ENCODE results near the gene SERF2. TPM values are rescaled to one million over a fixed set of nuclear protein-coding genes. Genes with fewer than 3 reads are reported as not detected.

SERF2 gene
- total RNA-seq, 1 experiment from 2014 or later: 823 TPM

- BruUV-seq (replicated peaks): no TSS peak
- no peaks in the 10 kb centered on the region for H3K9me3 ChIP-seq
- H3K4me1 Mint-ChIP-seq (ENCODE audit: low read depth, unreplicated experiment): peaks cover 13% of the 10 kb centered on the region
- DNase-seq: no peak
- H3K4me3 ChIP-seq (ENCODE audit: low read depth, low read length): no peak overlapping the region
- H3K27ac Mint-ChIP-seq (ENCODE audit: unreplicated experiment): no peak overlapping the region
- intact Hi-C loops (cut with micrococcal nuclease; ENCODE audit: unreplicated experiment): no loop called here
- POLR2A ChIA-PET: interaction anchor here (0.7 kb wide), 1 partner anchor 8 kb away, joined by 3 read pairs; no protein-coding TSS in a partner anchor
- H3K9me3 Mint-ChIP-seq (ENCODE audit: unreplicated experiment): no peaks in the 10 kb centered on the region
- no peaks in the 10 kb centered on the region for H3K27me3 Mint-ChIP-seq (ENCODE audit: insufficient read depth, unreplicated experiment)
- peaks cover 4% of the 10 kb centered on the region for H3K4me1 ChIP-seq
- no peak for TF ChIP-seq CTCF (IDR thresholded peaks at IDR 0.05; ENCODE audit: insufficient read depth in 1 of 2, low read depth in 1 of 2, low read length in 1 of 2, severe bottlenecking in 1 of 2, unreplicated experiment in 1 of 2)
- H3K4me3 Mint-ChIP-seq (ENCODE audit: unreplicated experiment): peak overlapping the region; percentile 91
- no peaks in the 10 kb centered on the region for H3K36me3 ChIP-seq (ENCODE audit: control insufficient read depth, insufficient read depth, low read length)
- peaks cover 25% of the 10 kb centered on the region for H3K36me3 Mint-ChIP-seq (ENCODE audit: insufficient read depth, unreplicated experiment)
- CTCF ChIA-PET: no interaction called here
- H3K27me3 ChIP-seq (replicated peaks; ENCODE audit: control insufficient read depth, insufficient read depth, low read length): no peaks in the 10 kb centered on the region; the same call in 1 of the 2 replicates
Measured at GRCh38 chr15:43748376-43748775, 43.7 kb upstream of the SERF2 start.

DNA sequence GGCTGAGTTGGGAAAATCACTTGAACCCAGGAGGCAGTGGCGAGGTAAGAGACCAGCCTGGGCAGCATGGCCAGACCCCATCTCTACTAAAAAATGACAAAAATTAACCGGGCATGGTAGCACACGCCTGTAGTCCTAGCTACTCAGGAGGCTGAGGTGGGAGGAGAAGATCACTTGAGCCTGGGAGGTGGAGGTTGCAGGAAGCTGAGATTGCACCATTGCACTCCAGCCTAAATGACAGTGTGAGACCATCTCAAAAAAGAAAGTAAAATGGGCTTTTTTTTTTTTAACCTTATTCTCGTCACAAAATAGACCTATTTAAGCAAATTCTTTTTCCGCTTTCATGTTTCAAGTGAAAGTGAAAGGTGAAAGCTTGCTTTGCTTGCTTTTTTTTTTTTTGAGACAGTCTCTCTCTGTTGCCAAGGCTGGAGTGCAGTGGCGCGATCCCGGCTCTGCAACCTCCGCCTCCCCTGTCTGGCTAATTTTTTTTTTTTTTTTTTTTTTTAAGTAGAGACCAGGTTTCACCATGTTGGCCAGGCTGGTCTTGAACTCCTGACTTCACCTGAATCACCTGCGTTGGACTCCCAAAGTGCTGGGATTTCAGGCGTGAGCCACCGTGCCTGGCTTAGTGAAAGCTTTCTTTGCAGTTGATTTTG lies 42.3 kb upstream of the SERF2 start:
- no peaks in the 10 kb centered on the region for H3K27me3 Mint-ChIP-seq (ENCODE audit: insufficient read depth, unreplicated experiment)
- H3K9me3 Mint-ChIP-seq (ENCODE audit: unreplicated experiment): no peaks in the 10 kb centered on the region
- H3K4me3 ChIP-seq (ENCODE audit: low read depth, low read length): no peak overlapping the region
- H3K27ac Mint-ChIP-seq (ENCODE audit: unreplicated experiment): no peak overlapping the region
- H3K36me3 Mint-ChIP-seq (ENCODE audit: insufficient read depth, unreplicated experiment): peaks cover 37% of the 10 kb centered on the region
- no peaks in the 10 kb centered on the region for H3K36me3 ChIP-seq (ENCODE audit: control insufficient read depth, insufficient read depth, low read length)
- H3K27me3 ChIP-seq (replicated peaks; ENCODE audit: control insufficient read depth, insufficient read depth, low read length): no peaks in the 10 kb centered on the region; the same call in 1 of the 2 replicates
- no peak for TF ChIP-seq CTCF (IDR thresholded peaks at IDR 0.05; ENCODE audit: insufficient read depth in 1 of 2, low read depth in 1 of 2, low read length in 1 of 2, severe bottlenecking in 1 of 2, unreplicated experiment in 1 of 2)
- intact Hi-C loops (cut with micrococcal nuclease; ENCODE audit: unreplicated experiment): no loop called here
- ChIA-PET CTCF (no interaction called here), POLR2A (interaction anchor here (0.7 kb wide), 1 partner anchor 256 kb away, joined by 8 read pairs; no protein-coding TSS in a partner anchor)
- DNase-seq: no peak
- peaks cover 13% of the 10 kb centered on the region for H3K4me1 Mint-ChIP-seq (ENCODE audit: low read depth, unreplicated experiment)
- no peak overlapping the region for H3K4me3 Mint-ChIP-seq (ENCODE audit: unreplicated experiment)
- H3K9me3 ChIP-seq: no peaks in the 10 kb centered on the region
- H3K4me1 ChIP-seq: peaks cover 4% of the 10 kb centered on the region
- BruUV-seq (replicated peaks): no TSS peak

- no peak for DNase-seq
- BruUV-seq (replicated peaks): no TSS peak
- Histone ChIP-seq H3K9me3 (no peaks in the 10 kb centered on the region), H3K36me3 (ENCODE audit: control insufficient read depth, insufficient read depth, low read length) (no peaks in the 10 kb centered on the region), H3K4me1 (no peaks in the 10 kb centered on the region), H3K27me3 (replicated peaks; ENCODE audit: control insufficient read depth, insufficient read depth, low read length) (no peaks in the 10 kb centered on the region; the same call in 1 of the 2 replicates), H3K4me3 (ENCODE audit: low read depth, low read length) (no peak overlapping the region)
- Mint-ChIP-seq H3K36me3 (ENCODE audit: insufficient read depth, unreplicated experiment) (peaks cover 49% of the 10 kb centered on the region), H3K27ac (ENCODE audit: unreplicated experiment) (no peak overlapping the region), H3K27me3 (ENCODE audit: insufficient read depth, unreplicated experiment) (no peaks in the 10 kb centered on the region), H3K4me1 (ENCODE audit: low read depth, unreplicated experiment) (peaks cover 13% of the 10 kb centered on the region), H3K9me3 (ENCODE audit: unreplicated experiment) (no peaks in the 10 kb centered on the region), H3K4me3 (ENCODE audit: unreplicated experiment) (no peak overlapping the region)
- intact Hi-C loops (cut with micrococcal nuclease; ENCODE audit: unreplicated experiment): no loop called here
- CTCF ChIA-PET: no interaction called here
- POLR2A ChIA-PET: no interaction called here
- TF ChIP-seq CTCF (IDR thresholded peaks at IDR 0.05; ENCODE audit: insufficient read depth in 1 of 2, low read depth in 1 of 2, low read length in 1 of 2, severe bottlenecking in 1 of 2, unreplicated experiment in 1 of 2): no peak
Measured at GRCh38 chr15:43751885-43752284, 40.2 kb upstream of the SERF2 start.
